Ovary (tissue), 9 donors: ENCODE results near the gene PAK4. TPM values are rescaled to one million over a fixed set of nuclear protein-coding genes. Genes with fewer than 3 reads are reported as not detected.

Experiments
- DNase-seq, 5 donors: peaks; one replicate each; pipeline ENCODE4 v3.0.0-alpha.2; 2019 to 2020
- H3K27ac ChIP-seq, 2 donors: fragments of 200-600 bp; one replicate each; pipeline versions ENCODE4 v1.5.1 to v1.8.0; 2019 to 2022
- H3K27me3 ChIP-seq: fragments of 200-600 bp; one replicate; pipeline ENCODE4 v1.8.0; 2022
- H3K36me3 ChIP-seq: fragments of 200-600 bp; sonication (generic); one replicate; pipeline ENCODE4 v1.5.1; 2019
- H3K4me1 ChIP-seq: one replicate; pipeline ENCODE4 v1.8.1; 2013; ENCODE audit warnings: mild to moderate bottlenecking, moderate library complexity; ENCODE audit not compliant: insufficient read depth
- H3K4me3 ChIP-seq: fragments of 200-600 bp; sonication (generic); one replicate; pipeline ENCODE4 v1.5.1; 2017
- H3K9me3 ChIP-seq, 2 donors: fragments of 200-600 bp in 1 of 2; sonication (generic) in 1 of 2; one replicate each; pipeline versions ENCODE4 v1.5.1 to v1.8.1; 2013 to 2019; ENCODE audit warnings: mild to moderate bottlenecking in 1 of 2, moderate library complexity in 1 of 2
- EP300 ChIP-seq: sonication (generic); formaldehyde crosslinking; IDR thresholded peaks from one replicate; pipeline ENCODE4 v1.6.1; 2017; ENCODE audit warnings: antibody characterized with exemption
- POLR2A ChIP-seq: fragments of 450-650 bp; IDR thresholded peaks from one replicate; pipeline ENCODE4 v1.6.1; 2017; ENCODE audit warnings: antibody characterized with exemption, mild to moderate bottlenecking, moderate library complexity
- WGBS, 3 donors: extraction: QIAGEN DNeasy Blood & Tissue Kit in 1 of 3; methylation state at CpG; one replicate each; pipeline versions ENCODE4 v1.1.5 to v1.1.7; 2013 to 2017; 5-methylcytosine and 5-hydroxymethylcytosine counted together
- intact Hi-C, 4 donors: fragments of 100-400 bp; cut with DNase I; formaldehyde crosslinking; loops; one replicate each; pipeline versions ENCODE4 v1.11.0 to v1.15.1; 2022 to 2023
- polyA plus RNA-seq, 2 donors: library from polyadenylated mRNA; stranded (reverse); fragments of 200-250 nt in 1 of 2; fragments of 350-450 nt in 1 of 2; fragmentation: Illumina TruSeq in 1 of 2; extraction: RNeasy Lipid Tissue Mini Kit (QIAGEN cat#74804) in 1 of 2; gene quantifications; one replicate each; pipeline ENCODE4 v1.2.3, GENCODE V29; 2013 to 2014
- total RNA-seq, 7 donors: library from RNA; depleted of rRNA in 2 of 7; stranded (reverse); fragments of >200 nt in 2 of 7; fragmentation: NEBNext Ultra II Directional in 3 of 7; extraction: Animal tissue kit (Norgen Biotek cat#: 25700) in 3 of 7; gene quantifications; one replicate each; pipeline versions ENCODE4 v1.1.0 to v1.2.4, GENCODE V29; 2016 to 2023
- TF ChIP-seq, protein P1 (sequence below), 3 donors: fragments of 450-650 bp in 2 of 3; fragments of 200-600 bp in 1 of 3; IDR thresholded peaks; one replicate each; pipeline versions ENCODE4 v1.5.1 to v1.8.0; 2016 to 2022; ENCODE audit warnings: antibody characterized with exemption in 3 of 3, mild to moderate bottlenecking in 1 of 3
- donor health status: DM: no; HTN: no; CAD: no; lungs with moderate emphysema.
- donor health status: DM: no; HTN: no; CAD: no.
- donor health status: Bipolar disorder and iron deficiency.
- donor health status: DM: yes; HTN: yes; CAD: no.
- donor health status: DM: no; HTN: no; CAD: no.
- donor health status: DM: yes; HTN: yes; CAD: no.

The PAK4 gene
- total and polyA plus RNA-seq, 9 donors: 10.4 to 62.2 (median 35.4) TPM

- 87 to 94% (median 88%) methylated on average over 3 of the region's 3 CpGs for WGBS, 3 donors
- DNase-seq: no peak
- H3K36me3 ChIP-seq: no peaks in the 10 kb centered on the region
- peaks cover 8% of the 10 kb centered on the region for H3K4me1 ChIP-seq
- H3K27ac ChIP-seq: no peak overlapping the region
- H3K4me3 ChIP-seq: no peak overlapping the region
- no peaks in the 10 kb centered on the region for H3K9me3 ChIP-seq
- intact Hi-C loops: no loop called here
- no peaks in the 10 kb centered on the region for H3K27me3 ChIP-seq
- TF ChIP-seq POLR2A: no peak
- TF ChIP-seq, protein P1, sequence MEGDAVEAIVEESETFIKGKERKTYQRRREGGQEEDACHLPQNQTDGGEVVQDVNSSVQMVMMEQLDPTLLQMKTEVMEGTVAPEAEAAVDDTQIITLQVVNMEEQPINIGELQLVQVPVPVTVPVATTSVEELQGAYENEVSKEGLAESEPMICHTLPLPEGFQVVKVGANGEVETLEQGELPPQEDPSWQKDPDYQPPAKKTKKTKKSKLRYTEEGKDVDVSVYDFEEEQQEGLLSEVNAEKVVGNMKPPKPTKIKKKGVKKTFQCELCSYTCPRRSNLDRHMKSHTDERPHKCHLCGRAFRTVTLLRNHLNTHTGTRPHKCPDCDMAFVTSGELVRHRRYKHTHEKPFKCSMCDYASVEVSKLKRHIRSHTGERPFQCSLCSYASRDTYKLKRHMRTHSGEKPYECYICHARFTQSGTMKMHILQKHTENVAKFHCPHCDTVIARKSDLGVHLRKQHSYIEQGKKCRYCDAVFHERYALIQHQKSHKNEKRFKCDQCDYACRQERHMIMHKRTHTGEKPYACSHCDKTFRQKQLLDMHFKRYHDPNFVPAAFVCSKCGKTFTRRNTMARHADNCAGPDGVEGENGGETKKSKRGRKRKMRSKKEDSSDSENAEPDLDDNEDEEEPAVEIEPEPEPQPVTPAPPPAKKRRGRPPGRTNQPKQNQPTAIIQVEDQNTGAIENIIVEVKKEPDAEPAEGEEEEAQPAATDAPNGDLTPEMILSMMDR (IDR thresholded peaks at IDR 0.05): no peak
Observed at GRCh38 chr19:39147480-39147879, 21.9 kb downstream of the PAK4 start.

DNA sequence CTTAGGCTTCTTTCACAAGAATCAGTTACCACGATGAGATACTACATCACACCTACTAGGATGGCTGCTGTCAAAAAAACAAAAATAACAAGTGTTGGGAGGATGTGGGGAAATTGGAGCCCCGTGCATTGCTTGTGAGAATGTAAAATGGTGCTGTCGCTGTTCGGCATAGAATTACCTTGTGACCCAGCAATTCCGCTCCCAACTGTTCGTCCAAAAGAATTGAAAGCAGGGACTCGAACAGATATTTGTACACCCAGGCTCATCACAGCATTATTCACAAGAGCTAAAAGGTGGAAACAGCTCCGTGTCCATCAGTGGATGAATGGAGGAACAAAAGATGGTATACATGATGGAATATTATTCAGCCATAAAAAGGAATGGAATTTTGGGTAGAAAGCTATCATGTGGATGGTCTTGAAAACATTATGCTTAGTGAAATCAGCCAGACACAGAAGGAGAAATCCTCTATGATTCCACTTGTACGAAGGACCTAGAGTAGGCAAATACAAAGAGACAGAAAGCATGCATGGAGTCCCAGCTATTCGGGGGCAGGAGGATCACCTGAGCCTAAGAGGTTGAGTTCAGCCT is 23.4 kb downstream of the PAK4 start:
- intact Hi-C loops: no loop called here
- H3K27me3 ChIP-seq: no peaks in the 10 kb centered on the region
- peaks cover 5% of the 10 kb centered on the region for H3K4me1 ChIP-seq
- 94 to 97% (median 95%) methylated on average over 10 of the region's 10 CpGs for WGBS, 3 donors
- H3K27ac ChIP-seq: no peak overlapping the region
- no peaks in the 10 kb centered on the region for H3K36me3 ChIP-seq
- no peak overlapping the region for H3K4me3 ChIP-seq
- no peak for TF ChIP-seq EP300
- TF ChIP-seq, protein P1 (IDR thresholded peaks at IDR 0.05): no peak
- no peak for TF ChIP-seq POLR2A
- H3K9me3 ChIP-seq: no peaks in the 10 kb centered on the region
- DNase-seq: no peak

- Histone ChIP-seq H3K4me1 (peaks cover 4% of the 10 kb centered on the region), H3K27me3 (no peaks in the 10 kb centered on the region), H3K4me3 (no peak overlapping the region), H3K36me3 (no peaks in the 10 kb centered on the region), H3K9me3 (no peaks in the 10 kb centered on the region), H3K27ac (no peak overlapping the region)
- DNase-seq: no peak
- intact Hi-C loops: no loop called here
- 85 to 92% (median 88%) methylated on average over 8 of the region's 8 CpGs for WGBS, 3 donors
- TF ChIP-seq POLR2A: no peak
- TF ChIP-seq EP300: no peak
- TF ChIP-seq, protein P1 (IDR thresholded peaks at IDR 0.05): no peak
Observed at GRCh38 chr19:39150235-39150634, 24.6 kb downstream of the PAK4 start.

DNA sequence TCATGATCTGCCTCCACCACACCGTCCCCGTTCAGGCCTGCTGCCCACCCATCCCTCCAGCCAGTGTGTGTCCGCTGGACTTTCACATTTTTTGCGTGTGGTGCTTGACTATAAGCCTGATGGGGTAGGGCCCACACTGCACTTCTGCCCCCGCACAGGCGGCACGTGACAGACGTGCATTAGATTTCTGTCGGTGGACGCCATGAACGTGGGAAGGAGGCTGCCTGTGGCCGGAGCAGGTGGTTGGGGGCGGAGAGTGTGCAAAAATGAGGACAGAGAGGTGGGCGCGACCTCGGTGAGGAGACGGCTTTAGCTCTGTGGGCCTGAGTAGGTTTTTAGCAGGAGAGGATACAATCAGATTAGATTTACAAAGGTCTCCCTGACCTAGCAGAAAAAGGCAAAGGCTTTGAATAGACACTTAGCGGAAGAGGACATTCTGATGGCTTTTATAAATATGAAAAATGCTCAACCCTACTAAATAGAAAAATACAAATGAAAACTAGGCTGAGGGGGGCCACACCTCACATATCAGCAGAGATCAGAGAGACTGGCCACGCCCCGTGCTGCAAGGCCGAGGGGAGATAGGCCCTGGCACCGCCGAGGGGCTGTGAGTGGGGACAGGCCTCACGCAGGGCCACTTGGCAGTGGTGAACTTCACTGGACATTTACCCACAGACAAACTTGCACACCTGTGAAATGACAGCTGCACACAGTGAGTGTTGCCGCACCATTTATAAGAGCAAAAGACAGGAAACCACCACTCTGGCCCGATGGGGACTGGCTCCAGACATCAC is 25.4 kb downstream of the PAK4 start:
- Histone ChIP-seq H3K27ac (no peak overlapping the region), H3K27me3 (no peaks in the 10 kb centered on the region), H3K4me1 (peaks cover 2% of the 10 kb centered on the region), H3K36me3 (no peaks in the 10 kb centered on the region), H3K4me3 (no peak overlapping the region), H3K9me3 (no peaks in the 10 kb centered on the region)
- no peak for DNase-seq
- intact Hi-C loops: no loop called here
- TF ChIP-seq EP300 (no peak), POLR2A (no peak)
- TF ChIP-seq, protein P1 (IDR thresholded peaks at IDR 0.05): no peak
- WGBS, 3 donors: 80 to 83% (median 80%) methylated on average over 26 of the region's 26 CpGs
